DMS53 (cell line): ENCODE results near the gene MAPK11.
A peak's percentile ranks its signal among the peaks of the same experiment; 100 is the strongest.
"Not testable (repeated sequence)": the region's sequence is repeated elsewhere in the genome, so short reads cannot be mapped to it uniquely, and the experiment has no call there.

Experiments
- DNase-seq: peaks from one replicate; lab custom pipeline; 2025; lab: John Stamatoyannopoulos, UW

Gene MAPK11

GRCh38 chr22:50276143-50276542, 6.0 kb upstream of the MAPK11 start:
- peak; percentile 76 for DNase-seq

DNA sequence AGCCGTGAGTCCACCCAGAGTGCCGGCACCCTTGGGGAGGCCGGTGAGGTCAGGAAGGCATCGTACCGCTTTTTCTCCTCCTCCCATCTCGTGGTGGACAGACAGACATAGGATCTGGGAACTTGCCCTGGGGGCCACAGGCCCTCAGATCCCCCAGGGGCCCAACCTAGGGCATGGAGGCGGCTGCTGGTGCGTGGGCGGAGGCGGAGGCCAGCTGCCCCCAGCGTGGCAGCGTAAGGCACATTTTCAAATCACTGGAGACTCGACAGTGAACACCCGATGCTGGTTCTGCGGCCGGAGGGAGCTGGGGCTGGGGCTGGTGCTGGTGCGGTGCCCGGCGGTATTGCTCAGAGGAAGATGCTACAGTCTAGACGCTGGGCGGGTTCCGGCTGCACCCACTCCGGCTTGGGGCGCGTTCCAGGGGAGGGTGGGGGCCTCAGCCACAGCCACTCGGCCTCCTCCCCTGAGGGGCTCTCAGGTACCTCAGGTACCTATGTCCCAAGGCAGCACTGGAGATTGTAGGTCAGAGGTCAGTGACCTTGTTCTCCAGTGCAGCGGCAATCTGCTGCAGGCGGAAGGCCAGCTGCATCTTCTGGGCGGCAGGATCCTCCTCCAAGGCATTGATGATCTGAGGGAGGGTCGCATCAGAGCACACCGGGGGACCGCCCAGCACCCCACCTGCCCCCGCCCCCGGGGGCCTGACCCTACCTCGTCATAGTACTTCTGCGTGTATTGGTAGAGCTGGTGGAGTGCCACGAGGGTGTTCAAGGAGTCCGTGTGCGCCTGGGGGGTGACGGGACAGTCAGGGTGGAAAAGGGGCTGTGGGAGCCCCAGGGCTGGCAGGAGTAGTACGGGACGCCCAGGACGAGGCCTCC, 5.2 kb upstream of the MAPK11 start:
- DNase-seq = no peak

DNA sequence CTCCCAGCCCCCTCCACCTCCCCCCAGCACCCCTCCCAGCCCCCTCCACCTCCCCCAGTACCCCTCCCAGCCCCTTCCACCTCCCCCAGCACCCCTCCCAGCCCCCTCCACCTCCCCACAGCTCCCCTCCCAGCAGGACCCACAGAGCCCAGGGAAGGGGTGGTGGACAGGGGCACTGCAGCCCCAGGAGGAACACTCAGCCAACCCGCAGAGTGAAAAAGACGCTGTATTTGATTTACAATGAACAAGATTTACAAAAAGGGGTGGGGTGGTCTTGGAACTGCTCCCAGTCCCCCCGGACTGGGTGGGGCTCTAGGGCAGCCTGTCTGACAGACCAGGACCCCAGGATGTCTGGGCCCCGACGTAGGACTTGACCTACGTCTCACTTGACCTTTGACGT, 4.6 kb upstream of the MAPK11 start:
- DNase-seq = no peak

DNA sequence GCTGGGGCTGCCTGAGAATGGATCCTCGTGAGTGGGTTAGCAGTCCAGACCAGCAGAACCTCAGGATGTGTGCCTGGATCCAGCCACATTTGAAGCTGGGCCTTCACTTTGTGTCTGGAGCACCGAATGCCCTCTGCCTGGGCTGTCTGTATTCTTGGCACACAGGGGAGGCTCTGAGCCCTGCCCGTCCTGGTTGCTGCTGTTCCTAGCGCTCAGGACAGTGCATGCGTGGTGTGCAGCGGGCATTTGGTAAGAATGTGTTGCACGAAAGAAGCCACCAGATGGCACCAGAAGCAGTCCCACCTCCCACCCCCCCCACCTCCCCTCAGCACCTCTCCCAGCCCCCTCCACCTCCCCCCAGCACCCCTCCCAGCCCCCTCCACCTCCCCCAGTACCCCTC, 4.1 kb upstream of the MAPK11 start:
- DNase-seq = peak; percentile 79

- DNase-seq = not testable (repeated sequence)
Observed at GRCh38 chr22:50273781-50274180, 3.6 kb upstream of the MAPK11 start.

DNA sequence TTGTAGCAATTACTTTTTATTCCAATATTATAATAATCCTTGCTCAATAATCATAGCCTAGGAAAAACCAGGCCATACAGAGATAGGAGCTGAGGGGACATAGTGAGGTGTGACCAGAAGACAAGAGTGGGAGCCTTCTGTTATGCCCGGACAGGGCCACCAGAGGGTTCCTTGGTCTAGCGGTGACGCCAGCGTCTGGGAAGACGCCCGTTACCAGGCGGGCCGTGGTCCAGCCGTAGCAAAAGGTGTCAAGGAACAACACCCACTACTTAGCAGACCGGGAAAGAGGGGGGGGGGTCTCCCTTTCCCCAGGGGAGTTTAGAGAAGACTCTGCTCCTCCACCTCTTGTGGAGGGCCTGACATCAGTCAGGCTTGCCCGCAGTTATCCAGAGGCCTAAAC, 3.2 kb upstream of the MAPK11 start:
- DNase-seq = not testable (repeated sequence)

- DNase-seq = peak; percentile 42
Observed at GRCh38 chr22:50272044-50272802, 2.0 kb upstream of the MAPK11 start.

- DNase-seq = peak; percentile 83
Observed at GRCh38 chr22:50271519-50271970, 1.4 kb upstream of the MAPK11 start.

- peak; percentile 73 for DNase-seq
Observed at GRCh38 chr22:50270666-50271394, 650 bp upstream of the MAPK11 start.

GRCh38 chr22:50269573-50269969, 609 bp downstream of the MAPK11 start:
- DNase-seq = peak; percentile 43

GRCh38 chr22:50268655-50269113, 1.5 kb downstream of the MAPK11 start:
- DNase-seq = peak; percentile 74

DNA sequence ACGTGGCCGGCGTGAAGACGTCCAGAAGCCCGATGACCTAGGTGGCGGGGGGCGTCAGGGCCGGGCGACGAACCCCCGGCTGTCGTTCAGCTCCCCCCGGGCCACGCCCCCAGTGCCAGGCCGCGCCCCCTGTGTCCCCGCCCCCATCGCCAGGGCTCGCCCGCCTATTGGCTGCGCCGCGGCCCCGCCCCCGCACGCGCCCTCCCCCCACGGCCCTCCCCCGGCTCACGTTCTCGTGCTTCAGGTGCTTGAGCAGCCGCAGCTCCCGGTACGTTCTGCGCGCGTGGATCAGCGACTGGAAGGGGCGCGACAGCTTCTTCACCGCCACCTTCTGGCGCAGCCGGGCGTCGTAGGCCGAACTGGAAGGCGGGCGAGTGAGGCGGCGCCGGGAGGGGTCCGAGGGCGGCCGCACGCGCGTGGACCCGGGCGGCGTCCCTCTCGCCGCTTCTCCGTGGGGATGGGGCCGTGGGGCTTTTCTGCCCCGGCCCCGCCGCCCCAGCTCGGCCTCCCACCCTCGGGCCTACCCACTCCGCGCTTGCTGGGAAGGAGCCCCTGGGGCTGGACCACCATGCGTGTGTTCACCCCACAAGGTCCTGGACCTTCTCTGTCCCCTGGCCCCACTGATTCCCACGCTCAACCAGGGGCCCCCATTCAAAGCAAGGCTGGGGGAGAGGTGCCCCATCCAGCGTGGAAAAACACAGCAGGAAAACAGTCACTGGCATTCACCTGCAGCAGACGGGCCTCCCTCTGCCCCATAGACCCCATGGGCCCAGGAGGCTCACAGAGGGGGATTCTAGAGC, 2.4 kb downstream of the MAPK11 start:
- peak; percentile 90 for DNase-seq

DNA sequence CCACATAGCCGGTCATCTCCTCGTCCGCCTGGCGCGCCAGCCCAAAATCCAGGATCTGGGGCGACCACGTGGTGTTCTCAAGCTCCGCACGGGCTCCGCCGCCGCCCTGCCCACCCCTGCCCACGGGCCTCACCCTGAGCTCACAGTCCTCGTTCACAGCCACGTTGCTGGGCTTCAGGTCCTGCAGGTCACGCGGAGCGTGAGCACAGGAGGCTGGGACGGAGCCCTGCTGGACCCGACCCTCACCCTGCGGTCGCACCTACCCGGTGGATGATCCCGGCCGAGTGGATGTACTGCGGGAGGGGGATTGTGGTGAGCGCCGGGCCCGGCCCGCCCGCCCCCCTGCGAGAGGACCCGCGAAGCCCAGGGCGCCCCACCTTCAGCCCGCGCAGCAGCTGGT, 3.2 kb downstream of the MAPK11 start:
- DNase-seq = no peak

DNA sequence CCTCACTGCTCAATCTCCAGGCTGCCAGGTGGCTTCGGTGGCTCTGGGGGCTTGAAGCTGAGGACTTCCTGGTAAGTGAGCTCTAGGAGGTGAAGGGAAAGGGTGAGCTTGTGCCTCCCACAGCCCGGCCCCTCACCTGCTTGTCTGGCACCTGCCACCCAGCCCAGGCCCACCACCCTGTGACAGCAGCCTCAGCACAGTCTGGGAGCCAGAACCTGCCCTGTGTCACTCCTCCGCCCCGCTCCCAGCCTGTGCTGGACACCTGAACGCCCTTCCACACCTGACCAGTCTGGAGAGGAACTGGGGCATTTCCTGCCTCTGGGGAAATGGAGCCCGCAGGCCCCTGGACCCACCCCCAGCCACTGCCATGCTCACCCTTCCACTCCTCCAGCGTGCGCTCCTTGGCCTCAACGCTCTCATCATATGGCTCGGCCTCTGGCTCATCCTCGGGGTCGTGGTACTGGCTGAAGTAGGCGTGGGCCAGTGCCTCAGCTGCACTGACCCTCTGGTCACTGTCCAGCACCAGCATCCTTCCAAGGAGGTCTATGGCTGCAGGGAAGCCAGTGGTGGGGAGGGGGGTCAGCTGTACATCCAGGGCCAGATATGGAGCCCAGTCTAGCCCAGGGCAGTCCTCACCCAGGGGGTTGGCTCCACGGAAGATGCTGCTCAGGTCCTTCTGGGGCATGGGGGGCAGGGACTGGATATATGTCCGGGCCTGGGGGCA, 5.1 kb downstream of the MAPK11 start:
- no peak for DNase-seq

GRCh38 chr22:50264104-50264745, 6.0 kb downstream of the MAPK11 start:
- DNase-seq = no peak

- DNase-seq = no peak
Observed at GRCh38 chr22:50262973-50263617, 7.1 kb downstream of the MAPK11 start.

DNA sequence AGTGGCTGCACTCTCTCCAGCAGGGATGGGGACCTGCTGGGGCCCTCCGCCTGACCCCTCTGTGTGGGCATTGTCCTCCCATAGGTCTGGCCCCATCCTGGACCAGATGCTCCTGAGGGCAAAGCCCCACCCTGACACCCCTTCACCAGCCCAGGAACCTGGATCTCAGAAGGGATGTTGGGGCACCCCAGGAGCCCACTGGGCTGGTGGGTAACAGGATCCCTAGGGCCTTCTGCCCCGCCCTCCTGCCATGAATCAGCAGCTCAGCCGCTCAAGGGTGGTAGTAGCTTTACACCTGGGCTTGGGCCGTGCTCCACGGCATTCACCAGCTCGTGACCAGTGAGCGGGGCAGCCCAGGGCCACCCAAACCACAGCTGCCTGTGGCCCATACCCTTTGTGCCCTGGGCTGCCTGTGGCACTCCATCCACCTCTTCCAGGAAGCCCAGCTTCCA, 7.7 kb downstream of the MAPK11 start:
- DNase-seq = peak; percentile 65

DNA sequence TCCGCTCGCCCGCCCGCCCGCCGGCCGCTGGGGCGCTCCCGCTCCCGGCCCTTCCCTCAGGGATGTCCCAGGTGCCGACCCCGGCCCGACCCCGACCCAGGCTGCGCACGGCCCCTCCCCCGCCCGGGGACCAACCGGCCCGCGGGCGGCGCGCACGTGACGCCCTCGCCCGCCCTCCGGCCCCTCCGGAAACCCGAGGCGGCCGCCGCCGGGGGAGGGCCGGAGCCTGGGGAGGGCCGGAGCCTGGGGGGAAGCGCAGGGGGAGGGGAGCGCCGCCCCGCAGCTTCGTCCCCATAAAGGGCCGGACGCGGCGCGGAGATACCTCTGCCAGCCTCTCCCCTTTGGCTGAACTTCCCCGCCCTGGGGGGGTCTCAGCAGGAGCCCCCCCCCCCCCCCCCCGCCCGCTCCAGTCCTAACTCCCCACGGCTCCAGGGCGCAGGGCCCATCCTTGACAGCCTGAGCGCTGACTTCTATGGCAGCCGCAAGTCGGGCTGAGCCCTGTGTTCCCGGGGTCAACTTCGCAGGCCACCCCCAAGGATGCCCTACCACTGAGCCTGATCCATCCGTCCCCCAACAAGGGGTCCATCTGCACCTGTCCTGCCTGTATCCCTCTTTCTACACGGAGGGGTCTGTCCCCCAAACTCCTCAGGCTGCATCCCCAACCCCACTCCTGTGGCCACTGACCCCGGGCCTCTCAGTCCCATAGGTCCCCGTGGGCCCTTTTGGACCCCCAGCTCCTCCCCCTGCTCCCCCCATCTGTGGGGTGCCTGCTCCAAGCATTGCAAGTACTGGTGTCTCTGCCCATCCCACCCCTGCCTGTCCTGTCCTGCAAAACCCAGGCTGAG, 8.3 kb downstream of the MAPK11 start, which contains the start of gene MAPK12:
MAPK12 (minus strand) TSS at position 69 of the 845 bp plus-strand sequence. CDS start 174 bp downstream, outside the sequence.
- peak; percentile 71 for DNase-seq
